ENCODE measurements around the gene TRAFD1.

TRAFD1 gene

GRCh38 chr12:112185093-112185923 lies 59.9 kb downstream of the TRAFD1 start:
- TF ChIP-seq CTCF (IDR thresholded peaks at IDR 0.05; ENCODE audit: borderline replicate concordance, insufficient read depth, low read depth, low read length) = no peak
- H3K4me3 ChIP-seq (ENCODE audit: low read depth, low read length) = no peak overlapping the region

- no peak for TF ChIP-seq CTCF (IDR thresholded peaks at IDR 0.05; ENCODE audit: borderline replicate concordance, insufficient read depth, low read depth, low read length)
Measured at GRCh38 chr12:112188130-112188830, 62.9 kb downstream of the TRAFD1 start.

GRCh38 chr12:112190231-112191025 lies 65.1 kb downstream of the TRAFD1 start:
- no peak for TF ChIP-seq CTCF (IDR thresholded peaks at IDR 0.05; ENCODE audit: borderline replicate concordance, insufficient read depth, low read depth, low read length)
- H3K4me3 ChIP-seq (ENCODE audit: low read depth, low read length) = no peak overlapping the region

More at GRCh38 chr12:112188130-112188830, 62.9 kb downstream of the TRAFD1 start:
- H3K4me3 ChIP-seq (ENCODE audit: low read depth, low read length) = no peak overlapping the region

- TF ChIP-seq CTCF (IDR thresholded peaks at IDR 0.05; ENCODE audit: borderline replicate concordance, insufficient read depth, low read depth, low read length) = no peak
- H3K4me3 ChIP-seq (ENCODE audit: low read depth, low read length) = no peak overlapping the region
Measured at GRCh38 chr12:112191201-112191600, 65.8 kb downstream of the TRAFD1 start.

DNA sequence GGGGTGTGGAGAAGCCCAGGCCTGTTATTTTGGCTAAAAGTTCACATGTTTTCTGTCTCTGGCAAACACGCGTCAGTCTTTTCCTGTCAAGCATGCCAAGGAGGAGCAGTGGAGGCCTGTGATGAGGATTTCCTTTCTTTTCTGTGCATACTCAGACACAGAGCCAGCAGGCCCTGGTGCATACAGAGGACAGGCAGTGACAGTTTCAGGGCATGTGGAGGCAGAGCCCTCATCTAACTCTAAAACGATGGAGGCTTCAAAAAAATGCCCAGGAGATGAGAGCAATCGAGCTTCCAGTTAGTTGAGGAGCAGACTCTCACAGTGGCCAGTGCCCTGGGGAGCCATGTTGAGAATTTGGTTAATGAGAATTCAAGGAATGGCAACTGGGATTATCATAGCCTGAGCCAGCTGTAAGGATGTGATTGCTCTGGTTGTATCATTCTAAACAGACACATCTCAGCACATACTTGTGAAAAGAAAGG lies 66.5 kb downstream of the TRAFD1 start:
- H3K4me3 ChIP-seq (ENCODE audit: low read depth, low read length) = no peak overlapping the region
- TF ChIP-seq CTCF (IDR thresholded peaks at IDR 0.05; ENCODE audit: borderline replicate concordance, insufficient read depth, low read depth, low read length) = no peak

DNA sequence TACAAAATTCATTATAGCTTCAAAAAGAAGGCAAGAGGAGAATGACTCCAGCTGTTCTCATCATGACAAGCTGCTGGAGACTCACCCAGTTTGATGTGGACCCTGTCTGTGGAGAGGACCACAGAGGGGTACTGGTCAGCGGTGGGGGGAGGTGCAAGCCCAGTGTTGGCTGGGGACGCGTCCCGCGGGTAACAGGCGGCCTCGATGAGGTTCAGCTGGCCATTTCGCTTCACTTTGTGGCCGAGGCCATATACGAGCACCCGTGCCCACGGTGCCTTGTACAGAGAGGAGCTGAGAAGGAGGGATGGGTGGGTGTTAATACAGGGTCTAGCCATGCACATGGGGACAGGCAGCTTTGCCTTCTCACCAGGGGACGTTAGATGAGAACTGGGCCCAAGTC lies 67.1 kb downstream of the TRAFD1 start:
- no peak for TF ChIP-seq CTCF (IDR thresholded peaks at IDR 0.05; ENCODE audit: borderline replicate concordance, insufficient read depth, low read depth, low read length)
- no peak overlapping the region for H3K4me3 ChIP-seq (ENCODE audit: low read depth, low read length)

Measured in GM12875 (cell line).